ENCODE results near the gene SYNE1. TPM values are rescaled to one million over a fixed set of nuclear protein-coding genes. Genes with fewer than 3 reads are reported as not detected.

Gene SYNE1
- total and polyA plus RNA-seq, 2 experiments from 2014 or later, result 17.6 to 59.9 TPM

DNA sequence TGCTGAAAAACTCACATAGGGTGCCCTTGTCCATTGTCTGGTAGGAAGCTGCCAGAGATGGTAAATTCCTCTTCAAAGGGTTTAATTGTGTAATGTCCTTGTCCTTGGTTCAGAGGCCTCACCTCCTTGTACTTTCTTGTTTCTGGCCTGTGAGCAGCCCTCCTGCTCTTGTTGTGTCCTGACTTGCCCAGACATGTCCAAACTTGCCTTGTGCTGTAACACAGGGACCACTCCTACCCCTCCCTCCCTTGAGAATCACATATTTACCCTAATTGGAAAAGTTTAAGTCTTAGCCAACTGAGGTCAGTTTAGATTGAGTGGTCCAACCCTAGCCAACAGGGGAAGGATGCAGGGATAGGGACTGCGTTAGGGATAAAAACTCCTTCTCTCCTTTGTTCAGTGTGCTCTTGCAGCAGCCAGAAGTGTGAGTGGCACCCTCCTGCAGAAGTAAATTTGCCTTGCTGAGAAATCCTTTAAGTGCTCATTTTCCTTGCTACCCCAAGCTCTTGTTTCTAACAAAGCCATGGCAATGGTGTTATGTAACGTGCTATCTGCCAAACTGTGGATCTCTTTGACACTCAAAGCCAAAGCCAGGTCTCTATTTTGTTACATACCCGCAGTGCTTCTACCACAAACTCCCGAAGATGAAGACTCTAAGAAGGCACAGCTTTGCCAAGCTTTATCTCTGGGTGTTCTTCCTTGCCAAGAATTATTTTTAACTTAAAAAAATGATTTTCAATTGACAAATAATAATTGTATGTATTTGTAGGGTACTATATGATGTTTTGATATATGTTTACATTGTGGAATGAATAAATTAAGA is 415.1 kb downstream of the SYNE1 start:
- DNase-seq (ENCODE audit: low spot score), result no peak
- Histone ChIP-seq H4K20me1 (ENCODE audit: insufficient read depth, poor library complexity, severe bottlenecking) (no peaks in the 10 kb centered on the region), H3K27me3 (no peaks in the 10 kb centered on the region), H3K9me3 (ENCODE audit: low read depth) (no peaks in the 10 kb centered on the region), H3K9me2 (replicated peaks; ENCODE audit: insufficient read depth) (no peaks in the 10 kb centered on the region), H3K36me3 (replicated peaks; ENCODE audit: insufficient read depth, low read depth) (no peaks in the 10 kb centered on the region), H3K4me1 (ENCODE audit: insufficient read depth) (no peaks in the 10 kb centered on the region), H3K4me2 (no peak overlapping the region), H3K27ac (peak overlapping the region; percentile 50), H3K79me2 (no peaks in the 10 kb centered on the region), H2AFZ (no peak overlapping the region), H3K4me3 (no peak overlapping the region)
- 91% methylated on average over 4 of the region's 4 CpGs for WGBS (ENCODE audit: low lambda C conversion rate, missing lambda C conversion rate)
- TF ChIP-seq EZH2 (IDR thresholded peaks at IDR 0.05; ENCODE audit: borderline replicate concordance), result no peak
- TF ChIP-seq EZH2phosphoT487 (IDR thresholded peaks at IDR 0.05; ENCODE audit: low read depth, severe bottlenecking, unreplicated experiment), result no peak
- TF ChIP-seq, protein P1, sequence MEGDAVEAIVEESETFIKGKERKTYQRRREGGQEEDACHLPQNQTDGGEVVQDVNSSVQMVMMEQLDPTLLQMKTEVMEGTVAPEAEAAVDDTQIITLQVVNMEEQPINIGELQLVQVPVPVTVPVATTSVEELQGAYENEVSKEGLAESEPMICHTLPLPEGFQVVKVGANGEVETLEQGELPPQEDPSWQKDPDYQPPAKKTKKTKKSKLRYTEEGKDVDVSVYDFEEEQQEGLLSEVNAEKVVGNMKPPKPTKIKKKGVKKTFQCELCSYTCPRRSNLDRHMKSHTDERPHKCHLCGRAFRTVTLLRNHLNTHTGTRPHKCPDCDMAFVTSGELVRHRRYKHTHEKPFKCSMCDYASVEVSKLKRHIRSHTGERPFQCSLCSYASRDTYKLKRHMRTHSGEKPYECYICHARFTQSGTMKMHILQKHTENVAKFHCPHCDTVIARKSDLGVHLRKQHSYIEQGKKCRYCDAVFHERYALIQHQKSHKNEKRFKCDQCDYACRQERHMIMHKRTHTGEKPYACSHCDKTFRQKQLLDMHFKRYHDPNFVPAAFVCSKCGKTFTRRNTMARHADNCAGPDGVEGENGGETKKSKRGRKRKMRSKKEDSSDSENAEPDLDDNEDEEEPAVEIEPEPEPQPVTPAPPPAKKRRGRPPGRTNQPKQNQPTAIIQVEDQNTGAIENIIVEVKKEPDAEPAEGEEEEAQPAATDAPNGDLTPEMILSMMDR (IDR thresholded peaks at IDR 0.05; ENCODE audit: poor library complexity), result no peak

GRCh38 chr6:152220786-152221185 is 416.4 kb downstream of the SYNE1 start:
- Histone ChIP-seq H3K4me2 (no peak overlapping the region), H3K36me3 (replicated peaks; ENCODE audit: insufficient read depth, low read depth) (no peaks in the 10 kb centered on the region), H3K79me2 (no peaks in the 10 kb centered on the region), H3K4me3 (no peak overlapping the region), H3K27ac (no peak overlapping the region), H3K27me3 (no peaks in the 10 kb centered on the region), H4K20me1 (ENCODE audit: insufficient read depth, poor library complexity, severe bottlenecking) (no peaks in the 10 kb centered on the region), H3K9me2 (replicated peaks; ENCODE audit: insufficient read depth) (no peaks in the 10 kb centered on the region), H3K4me1 (ENCODE audit: insufficient read depth) (no peaks in the 10 kb centered on the region), H2AFZ (no peak overlapping the region), H3K9me3 (ENCODE audit: low read depth) (no peaks in the 10 kb centered on the region)
- WGBS (ENCODE audit: low lambda C conversion rate, missing lambda C conversion rate), result 74% methylated on average over 4 of the region's 4 CpGs
- TF ChIP-seq EZH2 (IDR thresholded peaks at IDR 0.05; ENCODE audit: borderline replicate concordance) (no peak), EZH2phosphoT487 (IDR thresholded peaks at IDR 0.05; ENCODE audit: low read depth, severe bottlenecking, unreplicated experiment) (no peak)
- TF ChIP-seq, protein P1 (IDR thresholded peaks at IDR 0.05; ENCODE audit: poor library complexity), result no peak
- DNase-seq (ENCODE audit: low spot score), result no peak

DNA sequence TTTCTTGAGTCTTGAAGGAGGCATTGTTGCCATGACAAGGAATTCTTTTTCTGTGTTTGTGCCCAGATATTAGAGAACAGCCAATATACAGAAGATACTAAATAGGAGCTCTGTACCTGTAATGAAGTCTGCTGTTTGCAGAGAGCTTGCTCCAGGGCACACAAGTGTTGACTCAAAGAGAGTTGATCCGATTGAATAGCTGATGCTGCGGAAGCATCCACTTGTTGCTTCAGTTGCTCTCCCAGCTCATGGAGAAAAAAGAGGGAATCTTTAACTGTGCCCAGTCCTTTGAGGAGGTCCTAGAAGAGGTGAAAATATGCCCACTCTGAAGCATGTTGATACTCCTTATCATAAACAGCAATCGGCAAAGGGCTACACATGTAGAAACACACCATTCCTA is 418.3 kb downstream of the SYNE1 start:
- Histone ChIP-seq H3K4me1 (ENCODE audit: insufficient read depth) (no peaks in the 10 kb centered on the region), H3K36me3 (replicated peaks; ENCODE audit: insufficient read depth, low read depth) (no peaks in the 10 kb centered on the region)

More for the DNA sequence above, 418.3 kb downstream of the SYNE1 start:
- no peaks in the 10 kb centered on the region for H3K9me2 ChIP-seq (replicated peaks; ENCODE audit: insufficient read depth)
- H3K79me2 ChIP-seq, result no peaks in the 10 kb centered on the region
- H3K27me3 ChIP-seq, result no peaks in the 10 kb centered on the region
- no peak overlapping the region for H3K4me2 ChIP-seq
- 85% methylated on average over 3 of the region's 3 CpGs for WGBS (ENCODE audit: low lambda C conversion rate, missing lambda C conversion rate)
- H4K20me1 ChIP-seq (ENCODE audit: insufficient read depth, poor library complexity, severe bottlenecking), result no peaks in the 10 kb centered on the region
- H3K9me3 ChIP-seq (ENCODE audit: low read depth), result no peaks in the 10 kb centered on the region
- no peak overlapping the region for H3K27ac ChIP-seq
- DNase-seq (ENCODE audit: low spot score), result no peak
- H3K4me3 ChIP-seq, result no peak overlapping the region
- TF ChIP-seq, protein P1 (IDR thresholded peaks at IDR 0.05; ENCODE audit: poor library complexity), result no peak
- TF ChIP-seq EZH2phosphoT487 (IDR thresholded peaks at IDR 0.05; ENCODE audit: low read depth, severe bottlenecking, unreplicated experiment) (no peak), EZH2 (IDR thresholded peaks at IDR 0.05; ENCODE audit: borderline replicate concordance) (no peak)
- no peak overlapping the region for H2AFZ ChIP-seq
